Ishikawa (cell line): ENCODE data around the gene MEG3.

Source experiments
- CEBPB ChIP-seq: IDR thresholded peaks from 2 replicates; pipeline ENCODE4 v1.6.1; 2012
- CREB1 ChIP-seq: IDR thresholded peaks from 2 replicates; pipeline ENCODE4 v1.6.1; 2012; ENCODE audit warnings: low read depth
- EGR1 ChIP-seq: IDR thresholded peaks from 2 replicates; pipeline ENCODE4 v1.6.1; 2012
- EP300 ChIP-seq: IDR thresholded peaks from 2 replicates; pipeline ENCODE4 v1.6.1; 2012; ENCODE audit warnings: borderline replicate concordance
- FOXM1 ChIP-seq: IDR thresholded peaks from 2 replicates; pipeline ENCODE4 v1.6.1; 2012; ENCODE audit warnings: low read depth, borderline replicate concordance
- MAX ChIP-seq: IDR thresholded peaks from 2 replicates; pipeline ENCODE4 v1.6.1; 2012
- RAD21 ChIP-seq: IDR thresholded peaks from 2 replicates; pipeline ENCODE4 v1.6.1; 2012; ENCODE audit warnings: low read depth
- REST ChIP-seq: IDR thresholded peaks from 2 replicates; pipeline ENCODE4 v1.6.1; 2012; ENCODE audit warnings: low read depth, mild to moderate bottlenecking
- TEAD4 ChIP-seq: IDR thresholded peaks from 2 replicates; pipeline ENCODE4 v1.6.1; 2012
- USF1 ChIP-seq: IDR thresholded peaks from 2 replicates; pipeline ENCODE4 v1.6.1; 2012
- YY1 ChIP-seq: IDR thresholded peaks from 2 replicates; pipeline ENCODE4 v1.6.1; 2012; ENCODE audit warnings: low read depth
- ZBTB7A ChIP-seq: IDR thresholded peaks from 2 replicates; pipeline ENCODE4 v1.6.1; 2012; ENCODE audit warnings: low read depth

GRCh38 chr14:100875861-100876590 lies 50.1 kb downstream of the MEG3 start:
- TF ChIP-seq TEAD4 (no peak), FOXM1 (no peak), EP300 (no peak), CEBPB (no peak), MAX (no peak), ZBTB7A (no peak), CREB1 (no peak), RAD21 (no peak), EGR1 (no peak), USF1 (no peak), YY1 (no peak), REST (no peak)
